NCI-H2081 (cell line): Measurements from ENCODE around the gene ITPR1.
"Not testable (repeated sequence)": the region's sequence is repeated elsewhere in the genome, so short reads cannot be mapped to it uniquely, and the experiment has no call there.

Experiments
- DNase-seq, 2 experiments: peaks; one replicate each; lab custom pipeline; 2025; lab: John Stamatoyannopoulos, UW

ITPR1 gene

GRCh38 chr3:4758957-4759656 lies 266.0 kb downstream of the ITPR1 start:
- no peak for DNase-seq

- no peak for DNase-seq
Measured at GRCh38 chr3:4759689-4760312, 266.7 kb downstream of the ITPR1 start.

- no peak for DNase-seq
Measured at GRCh38 chr3:4761759-4762158, 268.6 kb downstream of the ITPR1 start.

GRCh38 chr3:4762481-4763230 lies 269.5 kb downstream of the ITPR1 start:
- not testable (repeated sequence) for DNase-seq

- DNase-seq, result no peak
Measured at GRCh38 chr3:4763604-4764247, 270.6 kb downstream of the ITPR1 start.

GRCh38 chr3:4765212-4765611 lies 272.1 kb downstream of the ITPR1 start:
- no peak for DNase-seq

GRCh38 chr3:4766263-4766662 lies 273.1 kb downstream of the ITPR1 start:
- DNase-seq, result no peak

- DNase-seq, result no peak
Measured at GRCh38 chr3:4766716-4767499, 273.8 kb downstream of the ITPR1 start.

GRCh38 chr3:4768021-4768420 lies 274.9 kb downstream of the ITPR1 start:
- no peak for DNase-seq

- DNase-seq, result no peak
Measured at GRCh38 chr3:4768521-4768920, 275.4 kb downstream of the ITPR1 start.

GRCh38 chr3:4770561-4770960 lies 277.4 kb downstream of the ITPR1 start:
- DNase-seq, result no peak

GRCh38 chr3:4771243-4771642 lies 278.1 kb downstream of the ITPR1 start:
- DNase-seq, result no peak

- no peak for DNase-seq
Measured at GRCh38 chr3:4772171-4772804, 279.1 kb downstream of the ITPR1 start.

GRCh38 chr3:4772858-4773257 lies 279.7 kb downstream of the ITPR1 start:
- no peak for DNase-seq

- DNase-seq, result no peak
Measured at GRCh38 chr3:4773583-4773982, 280.4 kb downstream of the ITPR1 start.

- DNase-seq, result peak in 1 of 2 experiments; percentile 1
Measured at GRCh38 chr3:4774531-4774930, 281.4 kb downstream of the ITPR1 start.

GRCh38 chr3:4776399-4776979 lies 283.3 kb downstream of the ITPR1 start:
- DNase-seq, result no peak

- DNase-seq, result no peak
Measured at GRCh38 chr3:4776980-4777581, 283.9 kb downstream of the ITPR1 start.

GRCh38 chr3:4778119-4778518 lies 285.0 kb downstream of the ITPR1 start:
- no peak for DNase-seq

- DNase-seq, result no peak
Measured at GRCh38 chr3:4778740-4779139, 285.6 kb downstream of the ITPR1 start.
